ENCODE data around the gene IFT52. TPM values are rescaled to one million over a fixed set of nuclear protein-coding genes. Genes with fewer than 3 reads are reported as not detected.
A peak's percentile ranks its signal among the peaks of the same experiment; 100 is the strongest.
"Not testable (repeated sequence)": the region's sequence is repeated elsewhere in the genome, so short reads cannot be mapped to it uniquely, and the experiment has no call there.

The IFT52 gene
- total RNA-seq, 4 donors from 2014 or later: 6.9 to 18.5 (median 13.0) TPM

- H3K27ac ChIP-seq: no peak overlapping the region
- intact Hi-C loops (cut with DNase I): no loop called here
- WGBS, 2 donors: 6 to 58% methylated on average over 2 of the region's 2 CpGs
- no peak overlapping the region for H3K4me3 ChIP-seq
- DNase-seq: no peak
- no peaks in the 10 kb centered on the region for H3K4me1 ChIP-seq
- no peak for TF ChIP-seq CTCF (IDR thresholded peaks at IDR 0.05)
- no peak for TF ChIP-seq POLR2A (IDR thresholded peaks at IDR 0.05)
- H3K36me3 ChIP-seq: no peaks in the 10 kb centered on the region
- no peaks in the 10 kb centered on the region for H3K9me3 ChIP-seq
- H3K27me3 ChIP-seq: no peaks in the 10 kb centered on the region
Observed at GRCh38 chr20:43583982-43584432, 6.7 kb upstream of the IFT52 start.

- intact Hi-C loops (cut with DNase I): no loop called here
- Histone ChIP-seq H3K9me3 (no peaks in the 10 kb centered on the region), H3K36me3 (no peaks in the 10 kb centered on the region), H3K4me3 (no peak overlapping the region), H3K27ac (no peak overlapping the region), H3K4me1 (peaks cover 0 to under 1% (median 0%) of the 10 kb centered on the region in 3 donors), H3K27me3 (no peaks in the 10 kb centered on the region)
- no peak for TF ChIP-seq CTCF (IDR thresholded peaks at IDR 0.05)
- TF ChIP-seq POLR2A (IDR thresholded peaks at IDR 0.05): no peak
- no peak for DNase-seq
- 54 to 67% methylated on average over 6 of the region's 7 CpGs for WGBS, 2 donors
Observed at GRCh38 chr20:43584448-43585136, 6.1 kb upstream of the IFT52 start.

GRCh38 chr20:43586641-43587040, 4.1 kb upstream of the IFT52 start:
- 81 to 89% methylated on average over 5 to 8 of the region's 8 CpGs for WGBS, 2 donors

GRCh38 chr20:43588526-43588925, 2.2 kb upstream of the IFT52 start:
- H3K27me3 ChIP-seq; H3K9me3 ChIP-seq; H3K4me3 ChIP-seq; H3K36me3 ChIP-seq; H3K27ac ChIP-seq; DNase-seq; intact Hi-C loops (cut with DNase I): not testable (repeated sequence)
- H3K4me1 ChIP-seq: peaks cover 3 to 22% (median 13%) of the 10 kb centered on the region in 3 donors
- 90 to 94% methylated on average over 10 of the region's 10 CpGs for WGBS, 2 donors

More at GRCh38 chr20:43586641-43587040, 4.1 kb upstream of the IFT52 start:
- H3K4me3 ChIP-seq: no peak overlapping the region
- no peaks in the 10 kb centered on the region for H3K27me3 ChIP-seq
- H3K27ac ChIP-seq: no peak overlapping the region
- no peaks in the 10 kb centered on the region for H3K9me3 ChIP-seq
- no peak for TF ChIP-seq POLR2A (IDR thresholded peaks at IDR 0.05)
- no peak for TF ChIP-seq CTCF (IDR thresholded peaks at IDR 0.05)
- peaks cover 3 to 15% (median 9%) of the 10 kb centered on the region in 3 donors for H3K4me1 ChIP-seq
- no peaks in the 10 kb centered on the region for H3K36me3 ChIP-seq
- intact Hi-C loops (cut with DNase I): no loop called here
- no peak for DNase-seq

- Histone ChIP-seq H3K9me3 (no peaks in the 10 kb centered on the region), H3K4me1 (peaks cover 3 to 22% (median 13%) of the 10 kb centered on the region in 3 donors), H3K27ac (peak overlapping the region; percentile 68 to 90 (median 84)), H3K27me3 (no peaks in the 10 kb centered on the region), H3K4me3 (peak overlapping the region; percentile 59 to 99 (median 74)), H3K36me3 (peaks cover 0 to 12% (median 3%) of the 10 kb centered on the region in 3 donors)
- WGBS, 2 donors: 28 to 32% methylated on average over 8 of the region's 9 CpGs
- TF ChIP-seq CTCF (IDR thresholded peaks at IDR 0.05) (no peak), POLR2A (IDR thresholded peaks at IDR 0.05) (no peak)
- intact Hi-C loops (cut with DNase I): no loop called here
- DNase-seq: no peak
Observed at GRCh38 chr20:43590036-43590391, 723 bp upstream of the IFT52 start.

- not testable (repeated sequence) for H3K4me3 ChIP-seq
- peaks cover 6 to 74% (median 10%) of the 10 kb centered on the region in 3 donors for H3K36me3 ChIP-seq
- 77 to 88% methylated on average over 8 of the region's 8 CpGs for WGBS, 2 donors
Observed at GRCh38 chr20:43601960-43602359, 11.2 kb downstream of the IFT52 start.

More at GRCh38 chr20:43601960-43602359, 11.2 kb downstream of the IFT52 start:
- H3K9me3 ChIP-seq; H3K27ac ChIP-seq; DNase-seq; intact Hi-C loops (cut with DNase I); H3K27me3 ChIP-seq; H3K4me1 ChIP-seq: not testable (repeated sequence)

Data from esophagus squamous epithelium (tissue), 5 donors.